AG09309 (cell line): ENCODE measurements around the gene VAV2.

Experiments
- DNase-seq: peaks from one replicate; pipeline ENCODE4 v3.0.0-alpha.2; 2010; ENCODE audit warnings: low read depth
- H3K4me3 ChIP-seq: 2 replicates; pipeline ENCODE4 v1.5.1; 2011; ENCODE audit warnings: mild to moderate bottlenecking, low read depth, low read length, moderate library complexity; ENCODE audit not compliant: control insufficient read depth
- CTCF ChIP-seq: IDR thresholded peaks from 2 replicates; pipeline ENCODE4 v1.5.1; 2011; ENCODE audit warnings: mild to moderate bottlenecking, low read depth, low read length, inconsistent platforms; ENCODE audit not compliant: insufficient read depth, control insufficient read depth; ENCODE audit errors: missing control alignments

The VAV2 gene

DNA sequence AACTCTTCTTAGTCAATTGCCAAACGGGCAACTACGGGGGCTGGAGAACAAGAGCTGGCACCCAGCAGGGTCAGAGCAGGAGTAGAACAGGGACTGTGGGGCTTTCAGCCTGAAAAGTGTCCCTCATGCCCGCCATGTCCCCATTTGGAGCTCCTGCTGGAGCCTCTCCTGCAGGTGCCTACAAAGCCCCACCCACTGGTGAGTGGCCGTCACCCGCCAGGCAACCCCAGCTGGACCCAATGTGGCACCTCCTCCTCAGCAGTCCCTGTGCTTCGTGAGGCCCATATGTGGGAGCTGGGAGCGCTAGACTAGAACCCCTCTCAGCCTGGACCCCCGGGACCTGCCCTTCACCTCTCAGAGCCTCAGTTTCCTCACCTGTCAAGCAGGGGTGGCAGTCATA, 40.9 kb downstream of the VAV2 start:
- no peak overlapping the region for H3K4me3 ChIP-seq
- TF ChIP-seq CTCF, result no peak
- no peak for DNase-seq

- TF ChIP-seq CTCF, result no peak
- no peak for DNase-seq
- H3K4me3 ChIP-seq, result no peak overlapping the region
Measured at GRCh38 chr9:133950629-133951111, 41.5 kb downstream of the VAV2 start.

DNA sequence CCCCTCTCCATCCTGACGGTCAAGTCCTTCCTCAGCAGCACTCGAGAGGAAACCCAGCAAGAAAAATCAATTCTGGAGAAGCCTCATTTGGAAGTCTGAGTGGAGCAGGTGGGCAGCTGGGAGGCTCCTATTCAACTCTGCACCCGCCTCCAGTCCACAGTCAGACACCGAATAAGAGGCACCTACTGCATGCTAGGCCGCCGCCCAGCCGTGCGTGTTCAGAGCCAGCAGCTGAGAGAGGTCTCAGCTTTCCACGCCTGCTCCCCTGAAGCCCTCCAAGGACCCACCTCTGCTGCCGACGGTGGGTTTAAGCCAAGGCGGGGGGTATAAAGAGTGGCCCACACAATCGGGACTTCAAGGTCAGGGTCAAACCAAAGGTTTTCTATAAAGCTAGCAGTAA, 41.9 kb downstream of the VAV2 start:
- no peak for TF ChIP-seq CTCF
- H3K4me3 ChIP-seq, result no peak overlapping the region
- DNase-seq, result no peak

- no peak for DNase-seq
- H3K4me3 ChIP-seq, result no peak overlapping the region
- no peak for TF ChIP-seq CTCF
Measured at GRCh38 chr9:133949486-133950061, 42.5 kb downstream of the VAV2 start.

DNA sequence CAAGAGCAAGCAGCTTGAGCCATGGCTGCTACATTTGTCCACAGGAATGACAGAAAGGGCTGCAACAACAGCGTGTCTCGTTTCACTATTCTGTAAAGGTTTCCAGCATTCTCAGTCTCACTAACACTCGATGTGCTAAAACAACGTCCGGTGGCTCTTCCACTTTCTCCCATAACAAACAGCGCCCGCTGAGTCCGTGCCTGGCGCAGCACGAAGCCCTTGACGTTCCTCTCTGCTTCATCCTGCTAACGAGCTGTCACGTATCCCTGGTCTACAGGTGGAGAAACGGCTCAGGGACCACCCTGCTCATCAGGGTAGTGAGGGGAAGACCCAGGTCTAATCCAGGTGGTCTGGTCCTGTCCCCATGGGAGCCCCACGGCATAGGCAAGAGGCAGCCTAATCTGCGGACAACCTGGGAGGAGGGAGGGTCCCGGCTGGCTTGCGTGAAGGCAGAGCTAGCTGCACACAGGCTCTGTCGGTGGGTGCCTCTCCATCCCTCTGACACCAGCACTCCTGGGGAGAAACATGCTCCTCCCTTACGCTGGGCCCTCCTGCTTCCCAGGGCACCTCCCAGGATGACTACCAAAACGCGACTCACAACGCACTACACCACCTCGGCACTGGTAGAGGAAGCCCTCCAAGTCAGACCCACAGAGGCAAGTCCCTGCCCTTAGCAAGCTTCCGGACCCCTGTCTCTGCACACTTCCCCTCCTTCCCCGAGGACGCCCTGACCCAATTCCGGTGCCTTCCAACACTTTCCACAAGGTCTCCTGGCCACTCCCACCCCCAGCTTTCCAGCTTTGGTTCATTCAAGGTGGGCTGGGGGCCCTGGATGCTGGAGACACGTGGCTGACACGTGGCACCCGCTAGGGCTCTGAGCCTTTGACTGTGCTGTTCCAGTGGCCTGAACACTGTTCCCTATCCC, 43.3 kb downstream of the VAV2 start:
- DNase-seq, result no peak
- no peak overlapping the region for H3K4me3 ChIP-seq
- TF ChIP-seq CTCF, result no peak

DNA sequence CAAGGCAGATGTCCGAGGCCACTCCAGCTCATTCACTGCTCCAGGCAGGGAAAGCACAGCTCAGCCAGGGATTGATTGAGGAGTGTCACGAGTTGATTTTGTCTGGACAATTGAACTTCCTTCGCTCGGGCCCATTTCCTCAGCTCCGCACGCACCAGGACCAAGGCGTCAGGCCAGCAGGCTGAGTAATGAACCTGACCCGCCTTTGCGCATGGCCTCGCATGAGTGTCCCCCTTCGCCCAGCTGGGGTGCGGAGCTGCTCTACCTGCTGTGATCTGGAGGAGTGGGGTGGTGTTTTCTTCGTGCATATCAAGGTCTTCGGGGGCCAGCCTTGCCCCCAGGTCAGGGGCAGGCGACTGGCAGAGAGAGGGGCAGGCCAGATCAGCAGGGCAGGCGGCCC, 44.0 kb downstream of the VAV2 start:
- no peak for TF ChIP-seq CTCF
- H3K4me3 ChIP-seq, result no peak overlapping the region
- DNase-seq, result no peak
